Muscle of back (tissue), 13 donors: ENCODE data around the gene OBP2B. TPM values are rescaled to one million over a fixed set of nuclear protein-coding genes. Genes with fewer than 3 reads are reported as not detected.
"Not testable (repeated sequence)": the region's sequence is repeated elsewhere in the genome, so short reads cannot be mapped to it uniquely, and the experiment has no call there.

Source experiments
- DNase-seq, 3 donors: peaks; one replicate each; pipeline versions ENCODE4 v3.0.0 to v3.0.0-alpha.2; 2013
- long read RNA-seq, 9 donors: transcript quantifications; one replicate each; lab custom pipeline, GENCODE V29; 2026
- polyA plus RNA-seq, 10 donors: library from polyadenylated mRNA; unstranded; fragments of 120-200 nt; gene quantifications; one replicate each; pipeline ENCODE4 v1.2.1, GENCODE V29; 2013; ENCODE audit not compliant: insufficient read length in 10 of 10

OBP2B gene, protein sequence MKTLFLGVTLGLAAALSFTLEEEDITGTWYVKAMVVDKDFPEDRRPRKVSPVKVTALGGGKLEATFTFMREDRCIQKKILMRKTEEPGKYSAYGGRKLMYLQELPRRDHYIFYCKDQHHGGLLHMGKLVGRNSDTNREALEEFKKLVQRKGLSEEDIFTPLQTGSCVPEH
- polyA plus RNA-seq: not detected
- long read RNA-seq, donor 1: 0 reads
- long read RNA-seq, donor 2: 0 reads
- long read RNA-seq, donor 3: 0 reads
- long read RNA-seq, donor 4: 0 reads
- long read RNA-seq, donor 5: 0 reads
- long read RNA-seq, donor 6: 0 reads
- long read RNA-seq, donor 7: 0 reads
- long read RNA-seq, donor 8: 0 reads
- long read RNA-seq, donor 9: 0 reads

DNA sequence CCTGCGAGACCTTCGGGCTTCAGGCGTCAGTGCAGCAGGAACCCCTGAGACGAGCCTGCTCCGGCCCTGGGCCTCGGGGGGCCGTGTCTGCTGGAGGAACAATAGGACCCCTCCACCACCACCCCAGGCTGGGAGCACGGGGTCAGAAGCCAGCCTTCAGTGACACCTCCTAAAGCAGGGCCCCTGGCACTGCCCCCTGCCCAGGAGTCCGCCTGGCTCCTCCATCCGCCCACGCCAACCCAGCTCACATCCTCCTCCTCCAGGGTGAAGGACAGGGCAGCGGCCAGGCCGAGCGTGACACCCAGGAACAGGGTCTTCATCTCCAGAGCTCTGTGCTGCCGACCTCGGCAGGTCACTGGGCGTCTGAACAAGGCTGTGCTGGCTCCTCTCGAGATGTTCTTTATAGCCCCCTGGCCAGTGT lies at the start of gene OBP2B:
Gene OBP2B (minus strand): TSS at position 371 of the 421 bp plus-strand sequence. CDS start 51 bp downstream, at position 320.
- not testable (repeated sequence) for DNase-seq

DNA sequence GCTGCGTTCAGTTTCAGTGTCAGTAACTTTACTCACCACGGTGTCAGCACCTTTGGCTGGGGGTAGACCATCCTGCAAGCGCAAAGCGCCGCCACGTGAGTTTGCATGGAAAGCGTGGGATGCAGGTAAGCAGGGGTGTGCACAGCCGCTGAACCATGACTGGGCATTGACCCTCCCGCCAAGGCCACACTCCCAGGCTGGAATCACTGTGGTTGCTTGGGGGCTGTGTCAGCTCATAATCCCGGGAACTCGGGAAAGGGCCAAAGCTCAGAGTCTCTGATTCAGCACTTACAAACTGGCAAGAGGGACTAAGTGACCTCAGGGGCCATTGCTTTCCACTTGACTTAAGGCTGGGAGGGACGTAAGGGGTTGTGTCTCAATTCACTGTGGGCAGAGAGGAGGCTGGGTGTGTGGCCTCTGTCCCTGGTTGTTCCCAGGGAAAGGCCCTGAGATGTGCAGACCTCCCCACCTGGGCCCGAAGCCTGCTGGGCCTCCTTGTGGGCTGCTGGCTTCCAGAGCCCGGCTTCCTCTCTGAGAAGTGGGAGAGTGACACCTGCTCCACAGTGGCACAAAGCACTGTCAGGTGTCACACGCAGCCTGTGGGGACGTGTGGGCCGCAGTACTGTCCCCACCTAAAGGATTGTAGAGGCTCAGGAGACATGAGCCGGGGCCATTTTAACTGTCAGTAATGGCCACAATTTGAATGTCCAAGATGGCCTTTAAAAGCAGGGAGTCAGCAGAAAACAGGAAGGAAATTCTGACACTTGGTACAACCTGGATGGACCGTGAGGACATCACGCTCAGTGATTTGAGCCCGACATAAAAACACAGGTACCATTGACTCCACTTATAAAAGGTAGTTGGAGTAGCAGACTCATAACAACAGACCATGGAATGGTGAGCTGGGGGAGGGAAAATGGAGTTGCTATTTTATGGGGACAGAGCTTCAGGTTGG lies 49.3 kb upstream of the OBP2B start:
- DNase-seq: no peak

DNA sequence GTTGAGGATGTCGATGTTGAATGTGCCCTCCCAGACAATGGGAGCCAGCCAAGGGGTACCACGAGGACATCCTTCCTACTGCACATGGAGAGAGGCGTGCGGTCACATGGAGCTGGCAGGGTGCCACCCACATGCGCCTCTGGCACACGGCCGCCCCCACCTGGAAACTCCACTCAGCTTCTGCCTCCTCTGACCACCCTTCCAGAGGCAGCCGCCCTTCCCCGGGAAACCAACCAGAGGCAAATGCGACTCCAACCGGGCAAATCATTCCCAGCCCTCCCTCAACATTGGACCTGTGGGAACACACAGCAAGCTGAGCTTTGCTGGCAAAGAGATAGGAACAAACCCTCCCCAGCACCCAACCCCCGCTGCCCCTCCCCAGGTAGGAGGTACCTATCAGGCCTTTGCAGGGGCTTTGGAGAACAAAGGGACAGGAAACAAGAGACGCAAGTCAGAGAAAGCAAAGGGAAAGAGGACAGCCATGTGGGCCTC lies 48.5 kb upstream of the OBP2B start:
- DNase-seq: no peak

- no peak for DNase-seq
Measured at GRCh38 chr9:133256686-133257091, 47.6 kb upstream of the OBP2B start.

DNA sequence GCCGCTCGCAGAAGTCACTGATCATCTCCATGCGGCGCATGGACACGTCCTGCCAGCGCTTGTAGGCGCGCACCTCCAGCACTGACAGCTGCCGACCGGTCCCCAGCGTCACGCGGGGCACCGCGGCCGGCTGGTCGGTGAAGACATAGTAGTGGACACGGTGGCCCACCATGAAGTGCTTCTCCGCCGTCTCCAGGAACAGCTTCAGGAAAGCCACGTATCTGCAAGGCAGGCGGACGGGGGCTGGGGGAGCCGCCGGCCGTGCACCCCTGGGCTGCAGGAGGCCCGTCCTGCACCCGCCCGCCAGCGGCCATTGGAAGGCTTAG lies 47.0 kb upstream of the OBP2B start:
- no peak for DNase-seq

DNA sequence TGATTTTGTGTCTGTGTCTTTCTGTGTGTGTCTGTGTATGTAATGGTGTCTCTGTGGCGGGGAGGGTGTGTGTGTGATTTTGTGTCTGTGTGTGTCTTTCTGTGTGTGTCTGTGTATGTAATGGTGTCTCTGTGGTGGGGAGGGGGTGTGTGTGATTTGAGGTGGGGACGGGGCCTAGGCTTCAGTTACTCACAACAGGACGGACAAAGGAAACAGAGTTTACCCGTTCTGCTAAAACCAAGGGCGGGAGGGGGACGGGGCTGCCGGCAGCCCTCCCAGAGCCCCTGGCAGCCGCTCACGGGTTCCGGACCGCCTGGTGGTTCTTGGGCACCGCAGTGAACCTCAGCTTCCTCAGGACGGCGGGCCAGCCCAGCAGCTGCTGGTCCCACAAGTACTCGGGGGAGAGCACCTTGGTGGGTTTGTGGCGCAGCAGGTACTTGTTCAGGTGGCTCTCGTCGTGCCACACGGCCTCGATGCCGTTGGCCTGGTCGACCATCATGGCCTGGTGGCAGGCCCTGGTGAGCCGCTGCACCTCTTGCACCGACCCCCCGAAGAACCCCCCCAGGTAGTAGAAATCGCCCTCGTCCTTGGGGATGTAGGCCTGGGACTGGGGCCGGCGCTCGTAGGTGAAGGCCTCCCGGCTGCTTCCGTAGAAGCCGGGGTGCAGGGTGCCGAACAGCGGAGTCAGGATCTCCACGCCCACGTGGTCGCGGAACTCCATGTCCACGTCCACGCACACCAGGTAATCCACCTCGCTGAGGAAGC lies 46.5 kb upstream of the OBP2B start:
- DNase-seq: no peak

- no peak for DNase-seq
Measured at GRCh38 chr9:133254471-133254870, 45.4 kb upstream of the OBP2B start.

DNA sequence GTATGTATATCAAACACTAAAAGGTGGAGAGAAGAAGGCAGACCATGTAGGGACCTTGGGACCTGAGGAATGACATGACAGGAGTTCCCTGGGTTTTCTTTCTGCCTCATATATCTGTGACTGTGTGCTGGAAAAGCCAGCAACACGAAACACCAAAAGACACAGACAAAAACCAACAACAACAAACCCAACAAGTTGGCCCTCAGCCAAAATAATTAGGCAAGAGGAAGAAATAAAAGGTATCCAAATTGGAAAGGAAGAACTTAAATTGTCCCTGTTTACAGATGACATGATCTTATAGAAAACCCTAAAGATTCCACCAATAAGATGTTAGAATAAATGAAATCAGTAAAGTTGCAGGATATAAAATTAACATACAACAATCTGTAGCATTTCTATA lies 44.2 kb upstream of the OBP2B start:
- no peak for DNase-seq

DNA sequence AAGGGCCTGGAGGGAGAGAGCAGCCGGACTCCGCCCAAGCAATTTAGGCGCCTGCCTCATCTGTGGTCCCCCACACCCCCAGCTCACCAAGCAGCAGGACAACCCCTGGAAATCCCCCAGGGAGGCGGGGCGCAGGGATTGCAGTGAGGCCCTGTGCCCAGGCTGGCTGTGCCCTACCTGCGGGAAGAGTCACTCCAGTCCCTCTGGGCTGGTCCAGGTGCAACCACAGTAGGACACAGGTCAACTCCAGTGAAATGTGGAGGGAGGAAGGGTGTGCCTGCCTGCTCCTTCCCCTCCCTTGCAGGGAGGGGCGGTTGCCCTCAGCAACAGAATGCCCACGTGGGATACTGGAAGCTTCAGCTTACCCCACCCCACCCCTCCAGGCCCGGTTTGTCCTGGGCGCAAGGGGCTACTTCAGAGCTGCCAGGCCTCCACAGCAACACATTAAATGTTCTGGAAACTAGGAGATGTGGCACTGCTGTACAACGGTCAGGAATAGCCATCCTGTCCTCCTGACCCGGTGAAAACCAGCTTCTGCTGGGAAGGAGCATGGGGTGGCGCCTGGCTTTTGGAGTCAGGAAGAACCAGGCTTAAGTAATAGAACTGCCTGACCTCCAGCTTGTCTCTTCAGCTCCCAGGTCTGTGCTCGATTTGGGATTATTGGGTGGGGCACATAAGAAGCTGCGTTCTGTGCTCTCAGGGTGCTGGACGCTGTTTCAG lies 43.4 kb upstream of the OBP2B start:
- no peak for DNase-seq

GRCh38 chr9:133251773-133252172 lies 42.7 kb upstream of the OBP2B start:
- no peak for DNase-seq

GRCh38 chr9:133251221-133251620 lies 42.2 kb upstream of the OBP2B start:
- DNase-seq: not testable (repeated sequence)

- DNase-seq: no peak
Measured at GRCh38 chr9:133250741-133251170, 41.7 kb upstream of the OBP2B start.

DNA sequence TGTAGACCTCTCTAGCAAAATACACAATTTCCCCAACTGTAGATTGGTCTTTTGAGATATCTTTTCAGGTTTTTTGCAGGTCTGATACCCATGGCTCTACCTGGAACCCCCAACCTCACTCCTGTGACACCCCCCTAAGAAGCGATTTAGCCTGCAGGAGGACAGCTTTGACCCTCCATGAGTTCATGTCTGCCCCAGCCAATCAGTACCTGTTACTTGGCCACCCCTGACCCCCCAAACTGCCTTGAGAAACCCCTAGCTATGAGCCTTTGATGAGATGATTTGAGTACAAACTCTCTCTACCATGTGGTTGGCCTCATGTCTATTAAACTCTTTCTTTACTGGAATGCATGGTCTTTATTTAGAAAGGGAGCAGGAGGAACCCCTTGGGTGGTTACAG lies 40.3 kb upstream of the OBP2B start:
- no peak for DNase-seq

GRCh38 chr9:133248726-133249295 lies 39.8 kb upstream of the OBP2B start:
- DNase-seq: no peak

GRCh38 chr9:133247632-133248031 lies 38.6 kb upstream of the OBP2B start:
- no peak for DNase-seq

DNA sequence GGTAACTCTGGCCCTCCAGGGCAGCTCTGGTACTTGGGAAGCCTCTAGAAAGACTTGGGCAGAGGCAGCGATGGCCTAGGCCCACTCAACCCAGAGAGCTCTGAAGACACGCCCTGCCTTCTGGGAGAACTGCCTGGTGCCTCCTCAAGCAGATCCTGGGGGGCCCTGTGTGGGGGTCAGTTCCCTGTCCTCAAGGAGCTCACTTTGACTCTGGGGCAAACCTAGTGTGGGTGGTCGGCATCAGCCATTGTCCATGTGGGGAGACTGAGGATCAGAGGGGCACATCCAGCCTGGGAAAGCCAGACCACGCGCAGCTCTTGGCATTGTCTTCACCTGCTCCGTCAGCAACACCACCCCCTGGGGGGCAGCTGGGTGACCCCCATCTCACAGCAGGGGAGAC lies 37.9 kb upstream of the OBP2B start:
- no peak for DNase-seq

DNA sequence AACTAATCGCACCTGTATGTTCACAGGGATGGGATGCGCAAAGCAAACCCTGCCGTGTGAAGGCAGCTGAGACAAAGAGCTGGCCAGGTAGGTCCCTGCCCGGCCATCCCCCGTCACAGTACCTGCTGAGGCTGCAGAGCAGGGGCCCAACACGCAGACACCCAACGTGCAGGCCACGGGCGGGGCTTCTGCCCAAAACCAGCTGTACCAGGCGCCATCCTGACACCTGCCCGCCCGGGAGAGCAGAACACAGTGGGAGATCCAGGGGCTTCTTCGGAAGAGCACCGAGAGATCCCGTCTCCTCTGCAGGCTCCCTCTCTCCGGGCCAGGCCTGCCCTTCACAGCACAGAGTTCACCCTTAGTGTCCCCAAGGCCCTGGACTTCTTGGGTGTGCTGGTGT lies 37.5 kb upstream of the OBP2B start:
- DNase-seq: no peak

- no peak for DNase-seq
Measured at GRCh38 chr9:133242991-133243390, 33.9 kb upstream of the OBP2B start.

- no peak for DNase-seq
Measured at GRCh38 chr9:133242241-133242640, 33.2 kb upstream of the OBP2B start.

DNA sequence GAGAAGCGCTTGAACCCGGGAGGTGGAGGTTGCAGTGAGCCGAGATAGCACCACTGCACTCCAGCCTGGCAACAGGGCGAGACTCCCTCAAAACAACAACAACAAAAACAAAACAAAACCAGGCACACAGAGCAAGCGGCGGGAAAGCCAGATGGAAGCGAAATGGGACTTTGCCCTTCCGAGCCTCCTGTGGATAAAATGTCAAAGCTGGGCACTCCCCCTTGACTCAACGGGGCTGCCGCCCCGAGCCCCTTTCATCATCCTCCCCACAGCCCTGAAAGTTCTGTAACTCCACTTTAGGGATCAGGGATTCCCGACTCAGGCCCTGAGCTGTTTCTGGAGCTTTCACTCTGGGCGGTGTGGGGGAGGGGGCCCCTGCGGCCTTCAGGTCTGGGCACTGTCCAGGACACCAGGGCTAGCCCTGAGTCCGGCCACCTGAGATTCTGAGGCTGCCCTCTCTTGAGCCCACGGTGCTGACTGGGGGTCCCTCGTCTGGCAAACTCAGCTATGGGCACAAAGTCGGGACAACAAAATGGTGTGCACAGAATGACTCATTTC lies 30.6 kb upstream of the OBP2B start:
- no peak for DNase-seq
